Measurements from ENCODE around the gene TMED3.
A peak's percentile ranks its signal among the peaks of the same experiment; 100 is the strongest.
"Not testable (repeated sequence)": the region's sequence is repeated elsewhere in the genome, so short reads cannot be mapped to it uniquely, and the experiment has no call there.

TMED3 gene

DNA sequence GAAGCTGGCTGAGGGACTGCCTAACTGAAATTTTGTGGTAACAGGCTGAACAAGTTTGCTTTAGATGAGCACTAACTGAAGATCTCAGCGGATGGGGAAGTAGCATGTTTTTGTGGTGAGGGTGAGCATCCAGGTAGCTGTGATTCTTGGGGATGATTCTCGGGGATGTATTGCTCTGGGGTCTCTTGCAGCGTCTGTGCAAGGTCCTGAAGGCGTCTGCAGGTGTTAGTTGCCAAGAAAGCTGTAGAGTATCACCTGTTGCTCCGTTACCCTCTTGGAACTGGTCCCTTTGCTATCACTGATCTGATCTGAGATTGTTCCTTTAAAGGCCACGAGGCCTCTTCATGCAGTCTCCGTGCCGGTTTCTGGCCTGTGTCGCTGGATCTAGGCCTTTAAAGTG, 6.0 kb downstream of the TMED3 start:
- no peak for DNase-seq (ENCODE audit: low spot score)

DNA sequence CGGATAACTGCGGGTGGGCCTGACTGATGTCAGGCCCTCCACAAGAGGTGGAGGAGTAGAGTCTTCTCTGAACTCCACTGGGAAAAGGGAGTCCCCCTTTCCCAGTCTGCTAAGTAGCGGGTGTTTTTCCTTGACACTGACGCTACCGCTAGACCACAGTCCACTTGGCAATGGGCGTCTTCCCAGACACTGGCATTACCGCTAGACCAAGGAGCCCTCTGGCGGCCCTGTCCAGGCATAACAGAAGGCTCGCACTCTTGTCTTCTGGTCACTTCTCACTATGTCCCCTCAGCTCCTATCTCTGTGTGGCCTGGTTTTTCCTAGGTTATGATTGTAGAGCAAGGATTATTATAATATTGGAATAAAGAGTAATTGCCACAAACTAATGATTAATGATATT, 9.1 kb downstream of the TMED3 start:
- not testable (repeated sequence) for DNase-seq (ENCODE audit: low spot score)

DNA sequence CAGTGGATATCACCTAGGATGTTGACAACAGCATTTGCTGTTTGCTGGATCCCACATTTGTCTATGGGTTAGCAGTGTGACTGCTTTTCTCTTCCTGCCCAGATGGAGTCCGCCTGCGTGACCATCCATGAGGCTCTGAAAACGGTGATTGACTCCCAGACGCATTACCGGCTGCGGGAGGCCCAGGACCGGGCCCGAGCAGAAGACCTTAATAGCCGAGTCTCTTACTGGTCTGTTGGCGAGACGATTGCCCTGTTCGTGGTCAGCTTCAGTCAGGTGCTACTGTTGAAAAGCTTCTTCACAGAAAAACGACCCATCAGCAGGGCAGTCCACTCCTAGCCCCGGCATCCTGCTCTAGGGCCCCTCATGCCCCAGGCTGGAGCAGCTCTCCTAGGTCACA, 11.0 kb downstream of the TMED3 start:
- DNase-seq (ENCODE audit: low spot score) = no peak

DNA sequence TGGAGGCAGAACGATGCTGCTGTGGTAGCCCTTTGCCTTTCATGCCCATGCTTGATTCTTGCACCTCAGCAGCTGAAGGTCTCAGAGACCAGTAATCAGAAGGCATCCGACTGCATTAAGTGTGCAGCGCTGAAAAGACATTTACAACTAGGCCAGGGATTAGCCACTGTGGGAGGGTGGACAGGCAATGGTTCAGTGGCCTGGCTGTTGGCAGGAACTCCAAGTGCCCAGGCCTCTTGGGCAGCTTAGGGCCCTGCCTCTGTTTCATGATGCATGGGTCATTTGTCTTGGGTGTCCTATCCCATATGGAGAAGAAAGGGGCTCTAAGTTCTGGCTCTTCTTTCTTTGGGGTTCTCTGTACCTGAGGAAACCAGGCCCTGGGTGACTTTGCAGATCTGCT, 11.4 kb downstream of the TMED3 start:
- no peak for DNase-seq (ENCODE audit: low spot score)

DNA sequence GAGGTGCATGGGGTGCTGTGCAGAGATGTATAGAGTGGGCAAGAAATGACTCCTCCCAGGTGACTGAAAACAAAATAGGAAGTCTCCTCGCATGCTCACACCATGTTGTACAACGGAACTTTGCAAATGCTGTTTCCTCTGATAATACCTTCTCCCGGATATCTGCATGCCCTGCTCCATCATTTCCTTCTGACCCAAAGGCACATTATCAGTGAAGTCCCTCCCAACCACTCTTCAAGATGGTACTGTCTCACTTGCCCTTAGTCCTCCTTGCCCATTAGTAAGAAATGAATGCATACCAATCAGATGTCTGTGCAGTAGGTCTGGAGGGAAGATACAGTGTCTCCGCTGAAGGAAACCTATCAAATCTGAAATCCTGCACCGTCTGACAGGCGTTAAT, 12.0 kb downstream of the TMED3 start:
- DNase-seq (ENCODE audit: low spot score) = no peak

DNA sequence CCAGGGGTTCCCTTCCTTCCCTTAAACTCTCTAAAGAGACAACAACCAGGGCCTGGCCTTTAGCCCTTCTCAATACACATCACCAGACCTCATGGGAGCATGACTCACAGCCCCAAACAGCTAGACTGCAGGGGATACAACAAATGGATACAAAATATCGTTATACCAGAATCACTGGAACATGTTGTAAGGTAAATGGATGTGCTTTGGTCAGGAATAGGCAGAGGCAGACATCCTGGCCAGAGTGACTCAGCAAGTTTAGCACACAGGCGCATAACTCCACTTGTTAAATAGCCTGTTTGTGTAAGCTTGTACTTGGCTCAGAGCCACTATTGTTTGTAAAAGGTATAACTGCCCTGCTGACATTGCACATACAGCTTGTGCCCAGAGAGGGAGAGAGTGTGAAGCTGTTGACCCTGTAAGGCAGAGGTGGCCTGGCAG, 18.3 kb downstream of the TMED3 start:
- no peak for DNase-seq (ENCODE audit: low spot score)

DNA sequence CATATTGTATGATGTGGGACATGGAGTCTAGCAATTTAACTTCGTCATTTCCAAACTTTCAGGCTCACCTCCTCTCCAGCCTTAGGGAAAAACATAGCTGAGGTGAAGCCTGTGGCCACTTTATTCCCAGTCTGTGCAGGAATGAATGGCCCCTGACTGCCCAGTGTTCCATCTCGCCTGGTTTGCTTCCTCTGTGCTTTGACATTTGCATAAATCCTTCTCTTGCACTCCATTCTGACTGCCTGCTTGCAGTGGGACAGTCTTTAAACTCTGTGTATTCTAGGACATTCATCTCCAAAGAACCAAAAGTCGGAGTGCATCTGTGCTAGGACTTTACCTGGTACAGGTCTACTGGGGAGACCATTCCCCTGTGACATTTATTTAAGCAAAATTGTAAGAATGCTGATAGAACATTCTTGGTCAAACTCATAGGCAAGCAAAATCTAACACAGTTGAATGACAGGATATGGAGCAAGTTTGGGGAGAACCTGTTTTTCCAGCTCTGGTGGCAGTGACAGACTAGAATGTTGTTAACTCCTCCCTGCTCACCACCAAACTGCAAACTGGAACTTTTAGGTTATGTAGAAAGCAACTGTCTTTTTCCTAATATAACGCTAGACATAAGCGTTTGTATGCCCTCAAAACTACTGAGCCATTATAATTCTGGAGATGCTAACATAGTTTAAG, 22.1 kb downstream of the TMED3 start:
- DNase-seq (ENCODE audit: low spot score) = no peak

DNA sequence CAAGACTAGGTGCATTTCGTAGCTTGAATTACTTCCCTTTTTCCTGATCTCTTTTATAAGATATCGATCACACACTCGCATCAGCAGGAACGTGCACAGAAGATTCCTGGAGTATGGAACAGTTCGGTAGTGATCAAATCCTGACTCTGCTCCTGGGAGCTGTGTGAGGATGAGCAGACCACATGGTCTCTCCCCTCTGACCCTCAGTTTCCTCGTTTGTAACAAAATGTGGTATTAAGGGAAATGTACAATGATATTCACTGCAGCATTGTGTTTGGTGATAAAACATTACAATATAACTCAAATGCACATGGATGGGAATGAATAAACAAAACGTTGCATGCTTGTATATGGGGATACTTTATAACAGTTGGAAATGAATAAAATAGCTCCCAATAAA, 26.7 kb downstream of the TMED3 start:
- DNase-seq (ENCODE audit: low spot score) = no peak

DNA sequence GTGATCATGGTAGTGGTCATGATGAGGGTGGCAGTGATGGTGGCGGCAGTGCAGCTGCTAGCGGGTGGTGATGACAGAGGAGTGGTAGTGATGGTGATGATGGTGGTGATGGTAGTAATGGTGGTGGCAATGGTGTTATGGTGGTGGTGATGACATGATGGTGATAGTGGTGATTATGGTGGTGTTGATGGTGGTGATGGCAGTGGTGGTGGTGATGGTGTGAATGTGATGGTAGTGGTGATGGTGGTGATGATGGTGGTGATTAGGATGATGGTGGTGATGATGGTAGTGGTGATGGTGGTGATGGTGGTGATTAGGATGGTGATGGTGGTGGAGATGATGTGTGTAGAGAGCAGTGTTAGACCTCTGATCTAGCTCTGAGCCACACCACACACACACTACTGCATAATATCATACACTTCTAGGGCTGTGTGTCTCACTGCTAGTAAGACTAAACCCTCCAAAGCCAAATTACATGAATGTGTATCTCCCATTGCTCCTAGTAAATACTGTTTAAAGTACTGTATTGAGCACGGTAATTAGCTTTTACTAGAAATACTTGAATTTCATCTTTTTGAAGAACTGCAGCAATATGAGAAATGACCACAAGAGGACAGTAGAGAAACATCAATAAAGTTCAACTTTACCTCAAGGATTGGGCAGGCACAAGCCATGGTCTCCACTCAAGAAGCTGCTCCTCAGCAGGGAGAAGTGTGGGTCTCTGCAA, 28.8 kb downstream of the TMED3 start:
- DNase-seq (ENCODE audit: low spot score) = peak; percentile 68

DNA sequence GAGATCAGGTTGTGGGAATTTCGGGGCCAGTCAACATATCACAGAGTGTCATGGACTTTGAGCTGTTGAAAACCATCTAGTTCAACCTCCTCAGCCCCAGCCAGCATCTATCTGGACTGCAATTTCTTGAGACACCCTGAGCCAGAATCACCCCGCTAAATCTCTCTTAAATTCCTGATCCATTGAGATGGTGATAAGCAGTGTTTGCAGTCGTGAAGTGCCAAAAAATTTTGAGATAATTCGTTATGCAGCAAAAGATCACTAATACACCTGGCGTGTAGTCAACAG, 29.3 kb downstream of the TMED3 start:
- no peak for DNase-seq (ENCODE audit: low spot score)

DNA sequence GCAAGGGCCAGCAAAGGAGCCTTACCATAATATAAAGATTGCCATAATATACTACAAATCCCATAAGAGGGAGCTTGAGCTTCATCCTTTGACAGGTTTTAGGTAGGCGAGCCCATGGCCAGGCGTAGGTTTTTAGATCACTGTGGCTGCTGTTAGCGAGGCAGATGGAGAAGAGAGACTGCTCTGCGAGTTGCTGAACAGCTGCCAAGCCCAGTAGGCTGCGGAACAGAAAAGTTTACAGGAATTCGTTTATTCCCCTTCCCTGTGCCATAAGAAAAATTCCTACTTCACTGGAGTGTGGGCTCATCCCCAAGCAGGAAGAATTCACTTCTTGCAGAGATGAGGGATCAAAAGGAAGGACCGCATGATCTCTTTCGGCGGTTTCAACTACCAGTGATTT, 30.5 kb downstream of the TMED3 start:
- DNase-seq (ENCODE audit: low spot score) = no peak

DNA sequence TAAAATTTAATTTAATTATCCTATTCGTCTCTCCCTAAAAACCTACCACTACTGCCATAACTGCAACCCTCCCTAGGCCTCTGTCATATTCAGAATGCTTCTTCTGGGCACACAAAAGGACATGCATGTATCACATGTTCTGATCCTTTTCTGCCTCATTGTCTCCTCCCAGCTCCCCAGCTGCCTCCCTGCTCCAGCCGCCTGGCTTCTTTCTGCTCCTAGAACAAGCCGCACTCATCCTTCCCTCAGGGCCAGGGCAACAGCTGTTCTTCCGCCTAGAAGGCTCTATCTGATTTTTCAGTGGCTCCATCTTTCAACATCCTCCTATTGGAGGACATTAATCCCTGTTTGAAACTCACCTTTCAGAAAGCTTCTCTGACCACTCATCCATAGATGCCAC, 38.6 kb downstream of the TMED3 start:
- peak; percentile 63 for DNase-seq (ENCODE audit: low spot score)

DNA sequence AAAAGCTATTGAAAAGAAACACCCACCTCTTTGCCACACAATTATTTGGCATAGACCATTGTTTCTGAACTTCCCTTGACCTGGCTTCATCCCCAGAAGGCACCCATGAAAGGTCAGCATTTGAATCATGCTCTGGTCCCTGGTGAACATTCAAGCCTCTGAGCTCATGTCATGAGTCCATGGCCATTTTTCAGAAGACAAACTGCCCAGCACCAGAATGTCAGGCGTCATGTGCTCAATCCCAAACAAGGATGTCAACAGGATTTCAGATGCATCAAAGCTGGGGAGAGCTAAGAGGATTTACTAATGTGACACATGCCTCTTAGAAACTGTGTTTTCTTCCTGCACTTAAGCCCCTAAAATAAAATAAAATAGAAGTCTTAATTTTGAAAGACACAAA, 41.3 kb downstream of the TMED3 start:
- no peak for DNase-seq (ENCODE audit: low spot score)

DNA sequence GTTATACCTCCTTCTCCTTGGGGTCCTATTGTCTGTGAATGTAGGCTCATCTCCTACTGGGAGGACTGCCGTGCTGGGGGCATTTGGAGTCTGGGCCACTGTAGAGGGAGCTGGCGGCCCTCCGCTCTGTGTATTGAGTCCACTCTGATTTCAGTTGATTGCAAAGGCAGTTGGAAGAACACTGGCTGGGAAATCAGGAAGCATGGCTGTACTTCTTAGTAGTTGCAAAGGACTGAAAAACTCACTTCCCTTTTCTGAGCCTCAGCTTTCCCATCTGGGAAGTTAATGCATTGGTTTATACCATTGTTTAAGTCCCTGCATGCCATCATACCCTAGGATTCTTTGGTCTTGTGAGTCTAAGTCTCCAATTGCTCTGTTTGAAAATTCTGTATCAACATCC, 46.7 kb downstream of the TMED3 start:
- DNase-seq (ENCODE audit: low spot score) = no peak

DNA sequence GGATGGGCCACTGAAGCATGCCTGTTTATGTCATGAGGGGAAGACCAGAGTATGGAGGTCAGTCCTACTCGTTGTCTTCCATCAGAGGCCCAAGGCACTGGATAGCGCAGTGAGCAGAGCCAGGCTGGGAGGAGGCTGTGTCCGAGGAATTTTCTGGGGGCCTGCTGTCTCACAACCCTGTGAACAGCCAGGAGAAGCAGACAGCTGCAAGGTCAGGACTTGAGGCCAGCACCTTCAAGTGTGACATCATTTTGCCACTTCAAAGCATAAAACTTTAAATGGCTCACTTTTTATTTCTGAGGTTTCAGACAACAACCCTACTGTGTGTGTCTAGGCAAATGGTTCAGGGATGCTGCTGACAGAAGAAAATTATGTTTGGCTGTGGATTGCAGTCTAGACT, 47.2 kb downstream of the TMED3 start:
- DNase-seq (ENCODE audit: low spot score) = no peak

DNA sequence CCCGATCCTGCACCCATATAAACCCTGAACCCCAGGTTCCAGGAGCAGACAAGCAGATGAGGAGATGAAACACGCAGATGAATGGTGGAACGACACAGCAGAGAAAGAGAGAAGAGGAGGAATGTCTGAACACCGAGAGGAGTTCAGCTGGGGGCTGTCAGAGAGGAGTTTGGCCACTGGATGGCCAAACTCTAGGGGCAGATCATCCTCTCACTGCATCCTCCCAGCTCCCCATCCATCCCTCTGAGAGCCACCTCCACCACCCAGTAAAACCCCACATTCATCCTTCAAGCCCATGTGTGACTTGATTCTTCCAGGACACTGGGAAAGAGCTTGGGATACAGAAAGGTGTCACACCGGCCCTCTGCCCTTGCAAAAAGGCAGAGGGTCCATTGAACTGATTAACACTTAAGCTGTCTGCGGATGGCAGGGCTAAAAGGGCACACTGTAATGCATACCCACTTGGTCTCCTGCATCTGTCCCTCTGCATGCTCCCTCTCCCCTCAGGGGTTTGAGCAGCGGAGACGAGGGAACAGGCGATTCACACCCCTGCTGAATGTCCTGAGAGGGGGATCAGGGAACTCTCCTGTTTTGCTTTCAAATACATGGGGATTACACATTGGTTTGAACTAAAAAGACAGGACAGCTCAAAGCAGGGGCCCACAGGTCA, 53.8 kb downstream of the TMED3 start:
- peak; percentile 37 for DNase-seq (ENCODE audit: low spot score)

DNA sequence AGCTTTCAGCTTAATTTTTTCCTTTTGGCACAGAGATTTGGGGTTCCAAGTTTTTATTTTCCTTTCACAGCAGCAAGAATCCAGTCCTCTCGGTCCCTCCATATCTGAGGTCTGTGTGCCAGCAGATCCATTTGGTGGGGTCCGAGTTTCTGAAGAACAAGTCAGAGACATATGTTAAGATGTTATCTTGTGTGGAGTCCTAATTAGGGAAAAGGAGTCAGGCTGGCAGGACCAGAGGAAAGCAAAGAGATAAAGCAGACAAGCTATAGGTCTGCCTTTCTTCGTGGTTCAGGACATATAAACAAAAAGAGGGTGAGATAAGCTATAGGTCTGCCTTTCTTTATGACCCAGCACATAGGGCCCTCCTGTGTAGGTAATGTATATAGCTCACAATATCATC, 54.9 kb downstream of the TMED3 start:
- DNase-seq (ENCODE audit: low spot score) = peak; percentile 93

DNA sequence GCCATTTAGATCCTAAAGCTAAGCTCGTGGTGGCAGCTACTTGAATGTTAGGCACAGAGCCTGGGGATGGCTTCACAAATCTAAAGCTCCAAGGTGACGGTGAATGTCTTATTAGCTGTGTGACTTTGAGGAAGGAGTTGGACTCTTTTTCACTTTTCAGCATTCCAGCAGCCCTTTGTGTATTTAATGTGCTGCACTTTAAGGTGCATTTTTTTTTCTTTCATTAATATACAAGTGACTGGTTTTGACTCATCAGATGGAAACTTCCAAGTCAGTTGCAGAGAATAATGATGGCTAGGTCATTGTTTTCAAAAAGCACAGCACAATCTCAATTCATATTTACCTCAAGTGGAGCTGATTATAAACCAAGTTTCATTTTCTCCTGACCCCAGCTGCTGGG, 55.8 kb downstream of the TMED3 start:
- DNase-seq (ENCODE audit: low spot score) = no peak

DNA sequence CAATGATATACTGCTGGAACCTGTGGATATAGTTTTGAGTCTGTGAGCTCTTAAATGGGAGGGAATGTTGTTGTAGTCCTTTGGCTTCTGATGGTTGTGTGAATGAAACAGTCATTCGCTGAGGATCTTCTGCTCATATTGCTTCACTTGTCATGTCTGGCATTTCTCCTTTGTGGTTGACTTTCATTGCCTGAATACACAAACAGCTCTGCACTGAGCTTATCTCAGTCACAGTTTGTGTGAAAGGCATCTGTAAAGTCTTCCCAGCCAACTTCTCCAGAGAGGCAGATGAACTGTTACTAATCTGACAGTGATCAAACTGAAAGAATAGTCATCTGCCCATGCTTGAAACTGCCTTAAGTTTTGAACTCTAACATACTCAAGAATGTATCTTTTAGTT, 59.8 kb downstream of the TMED3 start:
- peak; percentile 31 for DNase-seq (ENCODE audit: low spot score)

DNA sequence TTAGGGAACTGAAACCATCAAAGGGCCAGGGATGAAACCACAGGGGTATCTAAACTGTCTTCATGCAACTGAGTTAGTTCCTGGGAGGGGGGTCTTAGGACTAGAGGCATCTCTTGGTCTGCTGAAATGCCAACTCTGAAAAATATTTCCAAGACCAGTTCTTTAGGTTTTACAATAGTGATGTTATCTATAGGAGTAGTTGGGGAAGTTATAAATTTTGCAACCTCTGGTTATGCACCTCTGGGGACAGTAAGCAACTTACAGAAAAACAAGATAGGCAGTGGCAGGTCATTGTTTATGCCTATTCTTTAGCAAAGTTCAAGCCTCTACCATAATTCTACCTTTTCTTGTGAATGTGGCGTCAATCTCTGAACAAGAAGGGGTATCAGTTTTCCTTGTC, 60.7 kb downstream of the TMED3 start:
- no peak for DNase-seq (ENCODE audit: low spot score)

DNA sequence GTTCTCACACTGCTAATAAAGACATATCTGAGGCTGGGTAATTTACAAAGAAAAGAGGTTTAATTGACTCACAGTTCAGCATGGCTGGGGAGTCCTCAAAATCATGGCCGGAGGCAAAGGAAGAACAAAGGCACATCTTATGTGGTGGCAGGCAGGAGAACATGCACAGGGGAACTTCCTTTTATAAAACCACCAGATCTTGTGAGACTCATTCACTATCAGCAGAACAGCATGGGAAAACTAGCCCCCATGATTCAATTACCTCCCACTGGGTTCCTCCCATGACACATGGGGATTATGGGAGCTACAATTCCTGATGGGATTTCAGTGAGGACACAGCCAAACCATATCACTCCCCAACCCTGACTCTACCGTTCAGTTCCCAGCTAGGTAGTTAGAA, 61.5 kb downstream of the TMED3 start:
- DNase-seq (ENCODE audit: low spot score) = no peak

Data from SK-N-DZ (cell line).